GM10266 (cell line): ENCODE data around the gene CATSPERB.

Source experiments
- DNase-seq: peaks from one replicate; pipeline ENCODE4 v3.0.0; 2012; ENCODE audit errors: extremely low spot score
- CTCF ChIP-seq: IDR thresholded peaks from 2 replicates; pipeline ENCODE4 v1.5.1; 2012; ENCODE audit warnings: mild to moderate bottlenecking, low read depth; ENCODE audit not compliant: control insufficient read depth, insufficient read depth; ENCODE audit errors: missing control alignments

CATSPERB gene

GRCh38 chr14:91754819-91755218, 22.9 kb upstream of the CATSPERB start:
- no peak for TF ChIP-seq CTCF
- DNase-seq: no peak

GRCh38 chr14:91754185-91754584, 22.3 kb upstream of the CATSPERB start:
- TF ChIP-seq CTCF: no peak
- DNase-seq: no peak

GRCh38 chr14:91753501-91754128, 21.7 kb upstream of the CATSPERB start:
- TF ChIP-seq CTCF: no peak
- DNase-seq: no peak

GRCh38 chr14:91752961-91753360, 21.1 kb upstream of the CATSPERB start:
- no peak for DNase-seq
- no peak for TF ChIP-seq CTCF

- DNase-seq: no peak
Observed at GRCh38 chr14:91751719-91752118, 19.8 kb upstream of the CATSPERB start.

GRCh38 chr14:91750634-91751198, 18.8 kb upstream of the CATSPERB start:
- TF ChIP-seq CTCF: no peak
- DNase-seq: no peak

More at GRCh38 chr14:91751719-91752118, 19.8 kb upstream of the CATSPERB start:
- no peak for TF ChIP-seq CTCF

GRCh38 chr14:91749868-91750267, 18.0 kb upstream of the CATSPERB start:
- DNase-seq: no peak
- no peak for TF ChIP-seq CTCF
